Left renal cortex interstitium (tissue), 4 donors: ENCODE results near the gene NUP205. TPM values are rescaled to one million over a fixed set of nuclear protein-coding genes. Genes with fewer than 3 reads are reported as not detected.
"Not testable (repeated sequence)": the region's sequence is repeated elsewhere in the genome, so short reads cannot be mapped to it uniquely, and the experiment has no call there.

Experiments used
- DNase-seq, 4 donors: peaks; one replicate each; pipeline ENCODE4 v3.0.0-alpha.2; 2013; ENCODE audit warnings: low read depth in 4 of 4, low spot score in 2 of 4, missing footprints in 1 of 4
- polyA plus RNA-seq, 4 donors: library from polyadenylated mRNA; unstranded; fragments of 120-200 nt; gene quantifications; one replicate each; pipeline ENCODE4 v1.2.1, GENCODE V29; 2013; ENCODE audit not compliant: insufficient read length in 4 of 4

NUP205 gene
- polyA plus RNA-seq, 4 donors, result 66.7 to 79.4 (median 69.6) TPM

GRCh38 chr7:135616136-135616535, 58.4 kb downstream of the NUP205 start:
- DNase-seq, result no peak

- no peak for DNase-seq
Measured at GRCh38 chr7:135617781-135618180, 60.1 kb downstream of the NUP205 start.

- no peak for DNase-seq
Measured at GRCh38 chr7:135618510-135618909, 60.8 kb downstream of the NUP205 start.

- DNase-seq, result no peak
Measured at GRCh38 chr7:135620447-135620846, 62.7 kb downstream of the NUP205 start.

DNA sequence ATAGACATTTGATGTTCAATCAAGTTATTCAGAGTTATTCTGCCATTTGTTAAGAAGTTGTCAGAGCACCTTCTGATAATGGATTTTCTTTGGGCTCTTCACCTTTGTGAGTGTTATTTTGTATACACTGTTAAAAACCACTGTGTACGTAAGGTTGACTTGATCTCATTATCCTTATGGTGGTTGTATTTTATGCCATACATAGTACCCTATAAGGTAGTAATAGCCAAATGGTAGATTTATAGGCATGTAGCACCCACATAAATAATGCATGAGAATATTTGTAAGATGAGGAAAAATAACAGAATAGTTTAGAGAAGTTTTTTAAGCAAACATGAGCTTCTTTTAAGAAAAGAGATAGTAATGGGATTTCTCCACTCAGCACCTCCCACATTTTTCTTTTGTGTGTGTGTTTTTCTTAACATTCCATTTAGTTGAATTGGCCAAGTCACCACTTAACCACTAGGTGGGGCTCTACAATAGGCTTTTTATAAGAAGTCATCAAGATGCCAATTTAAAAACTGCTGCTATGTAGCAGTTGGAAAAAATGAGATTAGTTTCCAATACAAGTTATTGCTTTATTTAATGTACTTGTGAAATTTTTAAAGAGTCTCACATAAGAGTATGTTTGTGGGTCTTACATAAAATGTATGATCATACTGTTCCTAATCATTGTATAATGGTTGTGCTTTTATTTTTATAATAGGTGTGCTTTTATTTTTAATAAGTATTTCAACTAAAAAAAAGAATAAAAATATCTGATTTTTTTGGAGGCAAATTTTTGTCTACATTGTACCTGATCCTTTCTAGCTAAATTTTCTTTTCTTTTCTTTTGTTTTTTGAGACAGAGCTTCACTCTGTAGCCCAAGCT, 63.5 kb downstream of the NUP205 start:
- DNase-seq, result peak; percentile 32 to 64 (median 36)

DNA sequence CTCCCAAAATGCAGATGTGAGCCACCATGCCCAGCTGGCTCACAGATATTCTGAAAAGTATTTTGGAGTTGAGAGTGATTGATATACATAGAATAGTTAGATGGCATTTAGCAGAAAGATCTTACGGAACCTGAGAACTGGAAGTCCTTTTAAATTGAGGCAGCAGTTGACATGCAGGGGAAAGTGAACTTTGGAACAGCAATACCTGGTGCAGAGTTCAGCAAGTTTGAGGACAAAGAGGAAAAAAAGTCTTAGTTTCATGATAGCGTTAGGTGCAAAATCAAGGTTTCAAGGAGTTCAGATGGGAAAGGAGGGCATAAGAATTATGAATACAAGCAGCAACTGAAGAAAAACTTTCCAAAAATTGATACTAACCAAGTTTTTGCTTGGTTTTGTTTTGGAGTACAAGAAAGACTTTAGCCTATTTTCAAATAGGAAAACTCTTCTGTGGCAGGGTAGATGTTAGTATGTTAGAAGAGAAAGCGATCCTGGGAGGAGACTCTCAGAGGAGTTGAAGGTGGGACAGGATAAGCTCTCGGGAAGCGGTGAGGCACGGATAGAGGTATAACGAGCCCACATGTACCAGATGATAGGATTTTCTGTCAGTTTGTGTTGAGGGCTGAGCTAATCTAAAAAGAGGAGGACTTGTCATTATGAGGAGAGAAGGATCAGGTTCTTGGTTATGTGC, 76.6 kb downstream of the NUP205 start:
- no peak for DNase-seq

DNA sequence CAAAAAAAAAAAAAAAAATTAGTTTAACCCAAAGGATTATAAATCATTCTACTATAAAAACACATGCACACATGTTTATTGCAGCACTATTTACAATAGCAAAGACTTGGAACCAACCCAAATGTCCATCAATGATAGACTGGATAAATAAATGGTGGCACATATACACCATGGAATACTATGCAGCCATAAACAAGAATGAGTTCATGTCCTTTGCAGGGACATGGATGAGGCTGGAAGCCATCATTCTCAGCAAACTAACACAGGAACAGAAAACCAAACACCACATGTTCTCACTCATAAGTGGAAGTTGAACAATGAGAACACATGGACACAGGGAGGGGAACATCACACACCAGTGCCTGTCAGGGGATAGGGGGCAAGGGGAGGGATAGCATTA, 82.0 kb downstream of the NUP205 start:
- DNase-seq, result not testable (repeated sequence)

DNA sequence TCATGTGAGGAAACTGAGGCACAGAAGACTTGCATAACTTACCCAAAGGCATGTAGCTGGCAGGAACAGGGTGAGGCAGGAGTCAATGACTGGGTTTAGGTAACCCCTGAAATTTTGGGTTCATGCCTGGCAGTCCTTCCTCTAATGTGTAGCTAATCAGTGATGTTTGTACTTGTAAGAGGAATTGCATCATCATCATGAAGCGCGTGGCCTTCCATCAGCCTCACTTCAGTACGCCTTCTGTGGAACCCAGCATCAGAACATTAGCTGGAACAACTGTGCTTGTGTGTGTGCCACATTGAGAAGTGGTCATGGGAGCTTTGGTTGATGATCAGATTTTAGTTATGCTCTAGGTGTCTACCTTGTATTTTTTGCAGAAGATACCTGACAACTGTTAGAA, 86.4 kb downstream of the NUP205 start:
- DNase-seq, result no peak

- DNase-seq, result no peak
Measured at GRCh38 chr7:135644729-135645128, 87.0 kb downstream of the NUP205 start.

- no peak for DNase-seq
Measured at GRCh38 chr7:135645296-135645904, 87.7 kb downstream of the NUP205 start.

DNA sequence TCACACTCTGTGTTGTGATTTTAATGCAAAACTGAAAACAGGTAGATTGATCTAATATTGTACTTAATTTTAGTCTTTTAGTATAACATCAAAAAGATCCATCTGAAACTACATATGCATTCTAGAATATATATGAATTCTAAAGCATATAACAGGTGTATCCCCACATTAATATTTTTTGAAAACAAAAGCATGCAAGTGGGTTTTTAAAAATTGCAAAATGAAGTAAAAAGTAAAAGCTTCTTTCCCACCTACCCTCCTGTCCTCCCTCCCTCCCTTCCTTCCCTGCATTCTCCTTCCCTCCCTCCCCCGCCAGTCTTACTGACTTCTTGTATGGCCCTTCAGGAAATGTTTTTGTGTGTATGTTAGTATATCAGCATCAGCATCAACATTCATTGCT, 90.0 kb downstream of the NUP205 start:
- no peak for DNase-seq

GRCh38 chr7:135648235-135648634, 90.5 kb downstream of the NUP205 start:
- no peak for DNase-seq

GRCh38 chr7:135650831-135651573, 93.3 kb downstream of the NUP205 start:
- no peak for DNase-seq

DNA sequence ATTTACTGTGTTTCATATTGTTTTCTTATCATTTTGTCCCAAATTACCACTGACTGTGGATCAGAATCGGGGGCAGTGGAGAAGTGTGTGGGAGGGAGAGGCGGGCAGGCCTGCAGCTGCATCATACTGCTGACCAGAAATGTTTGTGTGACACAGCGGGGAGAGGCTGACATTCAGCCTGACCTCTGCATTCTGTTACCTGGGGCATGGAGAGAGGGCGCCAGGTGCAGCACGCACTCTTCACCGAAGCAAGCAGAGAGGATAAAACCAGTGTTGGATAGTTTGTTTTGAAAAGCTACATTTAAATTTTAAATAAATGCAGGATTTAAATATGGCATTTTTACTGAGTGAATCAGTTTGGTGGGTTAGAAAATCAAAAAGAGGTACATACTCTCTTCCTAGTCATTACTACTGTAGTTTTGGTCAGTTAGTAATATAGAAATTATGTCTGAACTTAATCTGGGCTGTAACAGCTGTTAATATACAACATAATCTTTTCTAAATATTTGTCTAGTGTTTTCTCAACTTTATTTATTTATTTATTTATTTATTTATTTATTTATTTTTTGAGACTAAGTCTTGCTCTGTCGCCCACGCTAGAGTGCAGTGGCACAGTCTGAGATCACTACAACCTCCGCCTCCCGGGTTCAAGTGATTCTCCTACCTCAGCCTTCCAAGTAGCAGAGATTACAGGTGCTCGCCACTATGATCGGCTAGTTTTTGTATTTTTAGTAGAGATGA, 95.8 kb downstream of the NUP205 start:
- no peak for DNase-seq

DNA sequence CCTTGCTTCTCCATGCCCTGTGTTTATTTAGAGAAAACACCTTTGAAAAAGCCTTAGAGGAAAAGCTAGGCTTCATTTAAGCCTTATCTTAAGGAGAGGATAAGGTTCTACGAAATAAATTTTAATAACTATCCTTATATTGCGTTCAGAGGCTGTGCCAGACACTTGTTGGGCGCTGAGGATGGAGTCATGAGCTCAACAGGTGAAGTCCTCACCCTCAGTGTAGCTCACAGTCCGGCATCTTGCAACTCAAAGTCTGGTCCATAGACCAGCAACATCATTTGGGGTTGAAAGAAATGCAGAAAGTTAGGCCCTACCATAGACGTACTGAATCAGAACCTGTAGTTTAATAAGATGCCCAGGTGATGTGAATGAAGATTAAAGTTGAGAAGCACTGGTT, 100.8 kb downstream of the NUP205 start:
- DNase-seq, result no peak

DNA sequence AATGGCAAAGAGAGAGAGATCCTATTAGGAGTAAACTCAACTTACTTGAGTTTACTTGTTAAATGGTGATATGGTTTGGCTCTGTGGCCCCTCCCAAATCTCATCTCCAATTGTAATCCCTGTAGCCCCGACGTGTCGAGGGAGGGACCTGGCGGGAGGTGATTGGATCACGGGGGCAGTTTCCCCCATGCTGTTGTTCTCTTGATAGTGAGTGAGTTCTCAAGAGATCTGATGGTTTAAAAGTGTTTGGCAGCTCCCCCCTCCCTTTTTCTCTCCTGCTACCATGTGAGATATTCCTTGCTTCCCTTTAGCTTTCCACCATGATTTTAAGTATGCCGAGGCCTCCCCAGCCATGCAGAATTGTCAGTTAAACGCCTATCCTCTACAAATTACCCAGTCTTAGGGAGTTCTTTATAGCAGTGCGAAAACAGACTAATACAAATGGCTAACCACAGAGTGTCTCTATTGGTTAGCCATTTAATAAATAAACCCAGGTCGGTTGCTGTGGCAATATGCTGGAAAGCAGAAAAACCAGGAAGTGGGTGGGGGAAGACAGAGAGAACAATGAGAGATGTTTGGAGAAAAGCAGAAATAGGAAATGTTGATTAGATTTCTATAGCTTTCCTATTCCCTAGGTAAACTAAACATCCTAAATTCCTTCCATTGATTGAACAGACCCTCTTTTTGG, 101.6 kb downstream of the NUP205 start:
- DNase-seq, result no peak

DNA sequence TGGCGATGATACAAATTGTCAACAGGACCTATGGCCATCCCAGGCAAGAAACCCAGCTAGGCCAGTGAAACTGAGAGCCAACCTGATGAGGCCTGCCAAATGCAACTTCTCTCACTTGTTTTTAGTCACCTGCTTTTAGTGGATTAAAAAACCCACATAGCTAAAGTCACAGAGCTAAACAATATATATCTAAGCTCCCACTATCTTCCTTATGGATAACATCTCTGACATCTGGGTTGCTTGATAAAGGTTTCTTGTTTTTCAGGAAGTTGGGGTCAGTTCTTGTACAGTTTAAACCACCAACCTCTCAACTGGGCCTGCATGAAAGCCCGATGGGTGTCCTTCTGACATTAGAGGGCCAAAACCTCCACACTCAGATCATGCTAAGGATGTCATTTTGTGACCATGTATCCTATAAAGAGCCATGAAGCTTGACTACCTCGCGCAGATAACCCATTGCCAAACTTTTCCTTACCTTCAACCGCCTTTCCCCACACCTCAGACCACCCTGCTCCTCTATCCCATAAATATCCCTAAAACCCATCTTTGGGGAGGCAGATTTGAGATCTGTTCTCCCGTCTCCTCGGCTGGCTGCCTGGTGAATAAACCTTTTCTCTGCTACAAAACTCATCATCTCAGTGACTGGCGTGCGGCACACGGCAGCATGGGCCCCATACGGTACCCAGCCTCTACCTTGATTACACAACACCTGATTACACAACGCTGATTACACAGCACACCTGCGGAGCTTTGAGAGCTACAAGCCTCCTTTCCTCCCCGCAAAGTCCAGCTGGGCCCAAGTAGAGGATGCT, 103.8 kb downstream of the NUP205 start:
- no peak for DNase-seq

DNA sequence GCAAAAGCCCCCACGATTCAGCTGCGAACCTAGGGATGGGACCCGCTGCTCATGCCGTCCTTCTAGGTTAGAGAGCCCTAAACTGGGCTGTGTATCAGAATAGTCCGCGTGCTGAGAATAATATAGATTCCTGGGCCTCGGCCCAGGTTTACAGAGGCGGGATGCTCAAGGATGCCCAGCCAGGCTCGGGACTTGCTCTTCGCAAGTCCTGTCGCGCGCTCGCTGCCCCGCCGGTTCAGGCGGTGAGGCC, 104.3 kb downstream of the NUP205 start:
- no peak for DNase-seq
